Hematopoietic multipotent progenitor cell treated with erythropoietin and hydrocortisone succinate and interleukin-3 and kit ligand, for 8 days (in vitro differentiated cells): ENCODE data around the gene ADAMTS17.

Experiments used
- DNase-seq: peaks from one replicate; pipeline ENCODE4 v3.0.0-alpha.2; 2015

ADAMTS17 gene

DNA sequence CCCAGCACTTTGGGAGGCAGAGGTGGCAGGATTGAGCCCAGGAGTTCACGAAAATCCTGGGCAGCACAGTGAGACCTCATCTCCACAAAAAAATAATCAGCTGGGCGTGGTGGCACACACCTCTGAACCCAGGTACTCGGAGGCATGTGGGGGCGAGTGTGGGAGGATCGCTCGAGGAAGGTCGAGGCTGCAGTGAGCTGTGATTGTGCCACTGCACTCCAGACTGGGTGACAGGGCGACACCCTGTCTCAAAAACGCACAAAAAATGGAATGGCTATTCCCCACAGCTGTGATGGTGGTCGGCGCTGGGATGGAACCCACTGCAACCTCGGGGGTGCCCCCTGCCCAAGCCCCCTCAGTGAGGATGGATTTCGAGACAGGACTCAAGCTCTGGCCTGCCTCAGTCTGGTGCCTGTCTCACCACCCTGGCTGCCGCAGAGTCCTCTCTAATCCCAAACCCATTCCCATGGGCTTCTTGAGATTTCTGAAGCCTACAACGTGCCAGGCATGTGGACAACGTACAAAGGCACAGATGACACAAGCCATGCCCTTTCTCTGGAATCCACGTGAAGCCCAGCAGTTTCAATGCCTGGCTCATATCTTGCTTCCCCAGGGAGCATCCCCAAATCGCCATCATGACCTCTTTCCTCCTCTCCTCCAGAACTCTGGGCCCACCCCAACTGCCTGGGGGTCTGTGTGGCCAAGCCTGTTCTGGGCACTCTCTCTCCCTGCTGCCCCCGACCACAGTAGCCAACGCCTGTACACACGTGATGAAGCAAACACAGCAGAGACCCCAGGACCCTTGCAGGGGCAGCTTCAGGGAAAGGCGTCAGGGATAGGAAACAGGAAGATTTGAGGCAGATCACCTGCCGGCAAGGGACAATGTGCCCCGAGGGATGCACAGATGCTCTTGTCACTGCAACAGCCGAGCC is 32.4 kb downstream of the ADAMTS17 start:
- no peak for DNase-seq

DNA sequence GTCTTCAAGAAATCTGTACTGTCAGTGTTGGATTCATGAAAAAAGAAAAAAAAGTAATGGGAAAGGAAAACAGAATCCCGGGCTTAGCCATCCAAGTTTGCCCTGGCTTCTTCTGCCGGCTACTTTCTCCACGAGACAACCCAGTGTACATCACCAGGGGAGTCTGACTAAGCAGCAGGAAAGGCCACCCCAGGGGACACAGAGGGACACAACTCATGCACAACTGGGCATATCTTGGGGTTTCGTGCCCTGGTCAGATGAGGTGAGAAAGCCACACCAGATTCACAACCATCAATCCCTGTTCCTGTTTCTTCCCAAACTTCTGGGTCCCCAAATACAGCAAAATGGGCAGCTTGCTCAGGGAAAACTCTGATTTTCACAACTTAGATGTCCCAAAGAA is 33.2 kb downstream of the ADAMTS17 start:
- no peak for DNase-seq

DNA sequence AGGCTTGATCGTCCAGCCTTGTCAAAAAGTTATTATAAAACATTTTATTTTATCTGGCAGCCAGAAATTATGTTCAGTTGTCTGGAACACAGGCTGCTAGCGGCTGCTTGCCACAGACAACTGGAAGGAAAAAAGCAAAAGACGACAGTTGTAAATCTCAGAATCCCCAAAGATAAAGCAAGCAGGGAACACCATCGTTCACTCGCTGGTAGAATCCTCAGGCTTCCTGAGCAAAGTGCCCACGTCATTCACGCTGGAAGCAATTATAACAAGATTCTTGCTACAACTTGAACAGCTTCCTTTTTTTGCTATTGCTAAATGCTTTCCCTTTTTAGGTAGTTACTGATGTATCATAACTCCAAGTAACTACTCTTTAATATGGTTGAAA is 33.6 kb downstream of the ADAMTS17 start:
- DNase-seq, result no peak

DNA sequence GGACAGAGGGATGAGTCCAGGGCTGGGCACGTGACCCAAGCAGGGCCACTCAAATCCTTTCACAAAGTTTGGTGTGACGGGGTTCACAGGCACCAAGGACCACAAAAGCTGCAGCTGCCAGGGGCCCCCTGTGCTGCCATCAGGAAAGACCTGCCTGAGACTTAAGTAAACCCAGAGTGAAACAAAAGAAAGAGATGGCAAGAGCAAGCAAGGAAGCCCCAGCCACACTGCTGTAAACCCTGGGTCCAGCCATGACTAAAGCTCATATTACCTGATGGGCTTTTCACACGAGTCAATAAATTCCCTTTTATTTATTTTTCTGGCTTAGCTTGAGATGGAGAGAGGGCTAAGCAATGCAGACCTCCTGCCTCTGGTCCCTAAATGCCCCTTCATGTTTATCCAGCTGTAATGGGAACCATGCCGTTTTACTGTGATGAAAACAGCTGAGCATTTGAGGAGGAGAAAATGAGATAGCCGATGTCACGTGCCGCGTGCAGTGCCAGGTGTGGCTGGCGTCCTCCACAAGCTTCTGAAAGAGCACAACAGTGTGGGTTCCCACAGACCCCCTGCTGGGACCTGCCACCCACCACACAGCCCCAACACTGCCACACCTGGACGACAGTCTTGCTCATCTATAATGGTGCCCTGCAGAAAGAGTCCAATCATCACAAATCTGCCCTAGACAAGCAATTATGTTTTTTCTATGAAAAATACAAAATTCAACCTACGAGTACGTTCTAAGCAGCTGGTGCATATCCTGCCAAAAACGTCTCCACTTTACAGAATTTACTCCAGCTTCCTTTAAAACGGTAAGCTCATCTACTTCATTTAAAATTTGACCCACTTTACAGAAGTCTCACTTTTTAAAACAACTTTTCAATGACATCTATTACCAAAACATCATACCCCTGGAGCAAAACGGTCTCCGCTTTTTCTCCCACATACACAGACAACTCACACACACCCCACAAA is 34.2 kb downstream of the ADAMTS17 start:
- DNase-seq, result no peak

DNA sequence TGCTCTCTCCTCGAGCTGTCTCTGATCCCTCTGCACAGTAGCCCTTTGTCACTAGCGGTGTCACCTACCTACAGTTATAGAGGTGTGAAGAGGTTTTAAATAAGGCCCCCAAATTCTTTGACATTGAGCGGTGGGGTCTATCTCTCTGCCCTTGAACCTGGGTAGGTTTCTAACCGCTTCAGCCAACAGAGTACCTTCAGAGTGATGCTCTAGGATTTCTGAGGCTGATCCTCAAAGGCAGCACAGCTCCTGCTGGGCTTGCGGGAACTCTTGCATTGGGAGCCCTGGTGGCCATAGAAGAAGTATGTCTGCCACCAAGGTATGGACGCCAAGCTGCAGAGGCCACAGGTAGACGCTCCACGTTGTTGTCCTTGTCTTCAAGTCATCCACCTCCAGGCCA is 35.7 kb downstream of the ADAMTS17 start:
- DNase-seq, result no peak

DNA sequence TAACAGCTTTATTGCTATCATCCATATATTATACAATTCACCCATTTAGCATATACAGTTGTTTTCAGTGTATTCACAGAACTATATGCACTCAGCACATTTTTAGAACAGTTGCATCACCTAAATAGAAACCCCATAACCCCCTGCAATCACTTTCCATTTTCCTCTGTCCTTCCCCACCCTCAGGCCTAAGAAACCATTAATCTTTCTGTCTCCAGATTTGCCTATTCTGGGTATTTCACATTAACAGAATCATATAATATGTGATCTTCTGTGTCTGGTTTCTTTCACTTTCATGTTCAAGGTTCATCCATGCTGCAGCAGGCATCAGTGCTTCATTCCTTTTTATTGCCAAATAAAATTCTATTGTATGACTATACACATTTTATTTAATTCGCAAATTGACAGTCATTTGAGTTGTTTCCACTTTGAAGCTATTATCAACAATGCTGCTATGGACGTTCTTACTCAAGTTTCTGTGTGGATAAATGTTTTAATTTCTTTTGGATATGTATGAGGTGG is 39.8 kb downstream of the ADAMTS17 start:
- DNase-seq, result no peak

DNA sequence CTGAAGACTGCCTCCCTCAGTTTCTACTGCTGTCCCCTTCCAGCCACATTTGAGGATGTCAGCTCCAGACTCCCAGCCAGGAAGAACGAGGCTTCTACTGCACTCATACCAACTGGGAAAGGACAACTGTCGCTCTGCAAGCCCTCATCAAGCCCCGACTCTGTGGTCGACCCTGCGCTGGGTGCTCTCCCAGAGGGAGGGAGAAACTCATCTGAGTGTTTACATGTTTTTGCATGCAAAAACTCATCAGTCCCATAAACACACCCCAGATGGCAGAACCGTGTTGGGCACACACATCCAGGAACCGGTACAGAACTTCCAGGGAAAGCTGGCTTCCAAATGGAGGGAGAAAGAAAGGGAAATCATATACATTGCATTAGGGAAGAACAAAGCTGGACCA is 43.5 kb downstream of the ADAMTS17 start:
- no peak for DNase-seq

DNA sequence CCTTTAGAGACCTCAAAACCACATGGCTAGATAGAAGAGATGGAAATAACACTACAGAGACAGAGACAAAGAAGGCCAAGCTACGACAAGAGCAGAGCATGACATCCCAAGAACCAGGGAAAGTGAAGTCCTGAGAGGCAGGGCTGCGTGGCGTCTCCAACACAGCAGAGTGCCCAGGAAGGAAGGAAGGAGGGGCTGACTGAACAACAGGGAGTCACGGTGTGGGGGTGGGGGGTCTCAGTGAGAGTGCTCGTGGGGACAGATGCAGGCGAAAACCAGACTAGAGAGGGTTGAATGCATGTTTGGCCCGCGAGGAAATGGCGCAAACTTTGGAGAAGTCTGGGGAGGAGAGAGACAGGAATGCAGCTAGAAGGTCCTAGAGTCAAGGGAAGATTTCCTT is 44.0 kb downstream of the ADAMTS17 start:
- DNase-seq, result no peak

DNA sequence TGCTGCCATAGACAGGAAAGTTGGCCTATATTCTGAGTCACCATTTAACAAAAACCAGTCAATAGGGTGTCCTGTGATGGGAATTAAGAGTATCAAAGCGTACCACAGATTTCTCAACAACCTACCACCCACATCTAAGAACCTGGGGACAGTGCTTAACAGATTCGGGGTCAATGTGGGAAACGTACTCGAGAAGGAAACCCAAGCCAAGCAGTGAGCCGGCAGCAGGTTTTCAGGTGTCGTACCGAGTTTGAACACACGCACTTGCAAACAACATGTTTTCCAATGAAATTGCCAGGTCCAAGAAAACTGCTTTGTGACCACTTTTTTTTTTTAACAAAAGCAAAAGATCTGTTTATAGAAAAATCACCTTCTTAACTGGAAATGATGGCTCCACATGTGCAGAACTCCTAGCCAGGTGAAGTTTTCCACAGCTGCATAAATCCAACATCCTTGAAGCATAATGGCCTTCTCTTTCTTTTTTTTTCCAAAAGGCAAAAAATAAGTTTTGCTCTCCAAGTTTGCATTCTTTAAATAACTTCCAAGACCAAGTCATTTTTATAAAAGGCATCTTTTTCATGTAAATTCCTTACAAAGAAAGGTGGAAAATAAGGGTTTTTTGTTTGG is 45.7 kb downstream of the ADAMTS17 start:
- DNase-seq, result no peak

DNA sequence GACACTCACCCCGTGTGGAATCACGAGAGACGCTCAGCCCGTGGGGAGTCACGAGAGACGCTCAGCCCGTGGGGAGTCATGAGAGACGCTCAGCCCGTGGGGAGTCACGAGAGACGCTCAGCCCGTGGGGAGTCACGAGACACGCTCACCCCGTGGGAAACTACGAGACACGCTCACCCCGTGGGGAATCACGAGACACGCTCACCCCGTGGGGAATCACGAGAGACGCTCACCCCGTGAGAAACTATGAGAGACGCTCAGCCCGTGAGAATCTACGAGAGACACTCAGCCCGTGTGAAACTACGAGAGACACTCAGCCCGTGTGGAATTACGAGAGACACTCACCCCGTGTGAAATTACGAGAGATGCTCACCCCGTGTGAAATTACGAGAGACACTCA is 49.8 kb downstream of the ADAMTS17 start:
- DNase-seq, result no peak

DNA sequence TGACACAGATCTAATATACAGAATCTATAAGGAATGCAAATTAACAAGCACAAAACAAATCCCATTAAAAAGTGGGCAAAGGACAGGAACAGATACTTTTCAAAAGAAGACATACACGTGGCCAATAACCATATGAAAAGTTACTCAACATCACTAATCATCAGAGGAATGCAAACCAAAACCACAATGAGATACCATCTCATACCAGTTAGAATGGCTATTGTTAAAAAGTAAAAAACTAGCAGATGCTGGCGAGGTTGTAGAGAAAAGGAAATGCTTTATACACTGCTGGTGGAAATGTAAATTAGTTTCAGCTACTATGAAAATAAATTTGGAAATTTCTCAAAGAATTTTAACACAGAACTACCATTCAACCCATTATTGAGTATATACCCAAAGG is 50.7 kb downstream of the ADAMTS17 start:
- DNase-seq, result no peak

DNA sequence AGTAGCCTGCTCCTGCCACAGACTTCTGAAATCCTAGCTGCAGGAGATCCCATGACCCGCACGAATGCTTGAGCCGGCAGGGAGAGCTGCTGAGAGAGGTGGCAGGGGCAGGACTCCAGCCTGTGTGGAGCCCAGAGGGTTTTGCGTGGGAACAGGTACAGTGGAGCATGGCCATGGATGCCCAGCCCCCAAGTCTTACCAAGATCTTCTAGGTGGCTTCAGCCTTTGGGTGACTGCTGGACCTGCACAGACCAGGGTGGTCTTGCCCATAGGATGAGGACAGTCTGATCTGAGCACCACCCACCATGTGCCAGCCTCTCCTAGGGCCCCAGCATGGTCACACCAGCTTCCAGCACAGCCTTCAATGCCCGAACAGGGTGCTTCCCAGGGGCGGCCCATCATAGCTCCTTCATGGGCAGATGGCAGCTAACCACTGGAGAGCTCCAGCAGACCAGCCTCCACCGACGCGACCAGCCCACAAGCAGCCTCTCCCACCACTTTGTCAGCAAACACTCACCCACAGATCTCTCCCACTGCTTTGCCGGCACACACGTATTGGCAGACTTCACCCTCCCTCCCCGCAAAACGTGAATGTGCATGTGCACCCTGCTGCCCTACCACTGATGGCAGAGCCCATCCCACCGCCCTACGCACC is 56.0 kb downstream of the ADAMTS17 start:
- DNase-seq, result no peak

DNA sequence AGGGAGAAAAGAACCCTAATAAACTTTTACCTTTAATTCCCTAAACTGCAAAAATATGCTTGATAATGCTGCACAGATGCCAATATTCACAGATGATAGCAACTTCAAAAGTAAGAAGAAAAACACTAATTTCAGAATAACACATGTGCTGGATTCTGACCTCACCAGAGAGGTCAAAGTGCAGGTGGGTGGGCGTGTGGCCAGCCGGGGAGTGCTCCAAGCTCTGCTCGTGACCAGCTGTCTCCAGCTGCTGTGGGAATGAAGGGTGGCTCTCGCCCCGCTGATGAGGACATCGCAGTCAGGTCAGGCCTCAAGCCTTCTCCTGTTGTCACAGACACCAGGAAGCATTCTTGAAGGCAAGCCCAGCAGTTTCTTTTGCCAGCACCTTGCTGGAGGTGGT is 57.1 kb downstream of the ADAMTS17 start:
- no peak for DNase-seq

DNA sequence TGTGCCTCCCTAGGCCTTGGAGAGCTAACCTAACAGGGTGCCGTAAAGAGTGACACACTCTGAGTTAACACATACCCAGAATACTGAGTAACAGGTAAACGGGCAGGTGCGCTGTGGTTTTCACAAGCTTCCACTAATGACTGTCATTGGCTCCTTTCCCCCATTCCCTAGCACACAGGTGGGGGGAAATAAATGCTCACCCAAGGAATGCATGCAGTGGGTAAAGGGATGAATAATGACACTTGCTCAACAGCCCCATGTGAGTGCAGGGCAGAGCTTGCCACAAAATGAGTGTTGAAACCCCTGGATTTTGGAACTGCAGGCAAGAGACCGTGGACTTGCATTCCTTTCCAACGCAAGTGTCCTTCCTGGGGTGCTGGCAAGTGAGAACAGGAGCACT is 57.6 kb downstream of the ADAMTS17 start:
- no peak for DNase-seq

DNA sequence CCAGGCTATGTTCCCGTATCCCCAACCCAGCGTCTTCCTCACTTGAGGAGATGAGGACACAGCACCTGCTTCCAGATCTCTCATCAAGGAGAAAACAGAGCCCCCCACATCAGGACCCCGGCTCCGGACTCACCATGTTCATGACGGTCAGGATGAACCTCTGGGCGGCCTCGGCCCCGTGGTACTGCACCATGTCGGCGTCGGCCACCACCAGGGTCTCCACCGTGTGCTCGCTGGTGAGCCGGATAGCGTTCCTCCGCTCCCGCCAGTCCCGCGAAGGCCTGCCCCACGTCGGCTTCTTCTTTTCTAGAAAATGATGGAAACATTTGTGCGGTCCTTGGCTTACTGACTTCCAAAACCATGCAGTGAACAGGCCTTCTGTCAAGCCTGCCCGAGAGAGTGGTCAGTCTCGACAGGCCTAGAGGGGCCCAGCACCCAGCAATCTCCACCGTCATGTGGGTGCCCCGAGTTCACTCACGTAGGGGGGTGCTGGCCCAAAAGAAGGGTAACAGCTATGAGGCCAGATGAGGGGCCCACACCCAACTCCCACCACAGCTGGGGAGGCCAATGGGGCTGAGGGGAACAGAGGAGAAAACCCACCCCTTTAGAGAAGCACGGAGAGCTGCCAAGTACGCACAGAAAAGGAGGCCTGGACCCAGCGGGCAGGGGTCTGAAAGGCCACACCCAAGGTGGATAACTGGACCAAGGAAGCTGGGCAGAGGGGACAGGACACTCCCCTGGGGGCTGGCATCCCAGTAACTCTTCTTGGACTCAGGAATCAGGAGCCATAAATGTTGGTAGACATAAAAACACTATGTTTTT is 60.5 kb downstream of the ADAMTS17 start:
- DNase-seq, result no peak

DNA sequence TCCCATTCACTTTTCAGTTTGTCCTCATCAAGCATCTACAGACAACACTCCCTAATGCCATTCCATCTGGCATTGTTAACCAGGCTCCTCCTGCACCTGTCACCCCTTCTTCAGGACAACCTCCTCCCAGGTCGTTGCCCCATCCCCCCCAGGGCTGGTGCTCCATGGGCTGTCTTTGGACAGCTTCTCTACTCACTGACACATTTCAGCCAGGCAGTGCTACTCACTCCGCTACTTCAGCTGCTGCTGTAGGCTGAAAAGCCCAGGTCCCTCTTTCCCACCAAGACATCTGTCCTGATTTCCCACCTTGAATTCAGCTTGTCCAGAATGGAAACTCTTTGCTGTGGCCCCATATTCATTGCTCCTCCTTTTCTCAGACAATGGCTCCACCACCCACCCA is 61.9 kb downstream of the ADAMTS17 start:
- no peak for DNase-seq

DNA sequence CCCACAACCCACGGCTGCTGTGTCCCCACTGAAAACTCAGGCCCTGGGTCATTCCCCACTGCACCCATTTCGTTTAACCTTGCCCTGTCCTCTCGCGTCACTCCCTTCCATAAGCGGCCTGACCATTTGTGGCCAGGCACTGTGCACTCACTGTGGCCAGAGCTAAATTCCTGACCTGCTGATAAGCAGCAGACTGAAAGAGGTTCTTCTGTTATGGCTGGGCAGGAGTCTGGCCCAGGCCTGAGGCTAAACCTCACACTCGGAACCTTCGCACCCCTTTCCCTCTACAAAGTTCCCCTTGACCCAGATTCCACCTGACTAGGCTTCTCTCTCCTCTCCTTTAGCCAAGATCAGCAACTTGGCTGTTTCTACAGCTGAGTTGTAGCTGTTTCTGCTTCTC is 62.3 kb downstream of the ADAMTS17 start:
- no peak for DNase-seq

DNA sequence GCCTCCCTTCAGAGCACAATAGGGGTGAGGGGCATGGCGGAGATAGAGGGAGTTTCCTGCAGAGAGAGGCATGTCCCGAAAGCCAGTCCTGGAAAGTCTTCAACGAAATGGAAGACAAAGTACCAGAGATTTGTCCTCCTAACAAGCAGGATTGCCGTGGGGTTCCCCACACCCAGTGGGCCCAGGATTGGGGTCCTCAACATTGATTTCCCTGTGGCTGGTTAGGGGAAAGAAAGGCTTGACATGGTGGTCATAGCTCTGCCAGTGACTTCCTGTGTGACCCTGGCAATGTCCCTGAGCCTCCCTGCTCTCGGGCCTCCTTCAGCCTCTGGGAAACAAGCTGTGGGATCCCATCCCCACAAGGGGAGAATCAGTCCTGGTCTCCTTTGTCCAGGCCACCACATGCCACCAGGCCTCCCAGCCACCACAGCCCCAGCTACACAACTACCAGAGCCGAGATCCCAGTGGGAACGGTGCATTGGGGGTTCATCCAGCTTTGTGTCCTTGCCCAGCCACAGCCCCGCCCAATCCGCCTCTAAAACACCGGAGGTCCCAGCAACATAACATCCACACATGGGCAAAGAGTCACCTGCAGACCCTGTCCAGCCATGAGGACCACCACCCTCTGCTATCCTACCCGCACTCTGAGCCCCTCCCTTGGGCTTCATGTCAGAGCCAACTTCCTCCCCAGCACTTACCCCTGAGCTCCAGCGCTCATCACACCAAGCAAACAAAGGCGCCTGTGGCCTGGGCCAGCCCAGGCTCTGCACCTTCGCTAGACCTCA is 63.0 kb downstream of the ADAMTS17 start:
- no peak for DNase-seq

DNA sequence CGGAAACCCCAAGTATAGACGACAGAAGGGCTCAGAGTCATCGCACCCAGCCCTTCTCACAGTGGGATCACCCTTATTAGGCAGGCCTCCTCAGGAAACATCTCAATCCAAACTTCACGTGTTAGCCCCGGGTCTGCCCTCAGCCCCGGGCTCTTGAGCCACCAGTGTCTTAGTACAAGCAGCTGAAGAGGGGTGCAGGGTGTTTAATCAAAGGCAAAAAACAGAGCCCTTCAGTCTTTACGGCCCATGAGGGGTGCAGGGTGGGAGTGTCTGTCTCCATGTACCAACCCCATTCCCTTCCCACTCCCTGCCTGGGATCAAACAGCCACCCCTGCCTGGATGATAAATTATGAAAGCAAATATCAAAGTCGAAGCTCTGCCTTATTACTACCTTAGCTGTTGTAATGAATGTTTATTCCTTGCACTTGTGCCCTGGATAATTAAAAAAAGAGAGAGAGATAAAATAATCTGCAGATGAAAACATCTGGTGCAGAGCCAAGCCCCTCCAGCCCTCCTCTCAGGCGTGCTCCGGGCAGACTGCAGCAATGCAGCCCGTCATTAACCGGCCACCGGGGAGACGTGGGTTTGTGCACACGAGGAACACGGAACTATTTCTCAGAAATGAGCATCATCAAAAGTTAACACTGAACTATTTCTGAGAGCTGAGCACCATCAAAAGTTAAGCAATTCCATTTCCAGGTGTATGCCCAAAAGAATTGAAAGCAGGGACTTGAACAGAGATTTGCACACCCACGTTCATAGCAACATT is 64.5 kb downstream of the ADAMTS17 start:
- no peak for DNase-seq

DNA sequence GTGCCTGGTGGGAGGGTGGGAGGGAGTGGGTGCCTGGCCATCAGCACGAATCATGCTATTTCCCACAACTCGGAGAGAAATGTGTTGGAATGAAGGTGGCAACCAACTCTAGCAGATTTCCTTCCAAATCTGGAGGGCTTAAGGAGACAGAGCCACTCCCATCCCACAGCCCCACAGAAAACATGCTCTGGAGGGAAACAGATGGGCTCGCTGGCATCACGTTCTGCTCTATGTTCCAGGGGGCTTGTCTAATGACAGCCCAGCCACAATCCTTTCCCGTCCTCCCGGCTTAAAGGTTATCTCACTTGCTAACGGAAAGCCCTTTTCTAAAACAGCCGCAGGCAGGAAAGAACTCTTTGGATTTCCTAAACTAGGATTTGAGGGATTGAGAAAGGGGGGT is 65.3 kb downstream of the ADAMTS17 start:
- no peak for DNase-seq
